ENCODE data around the gene BAIAP2. TPM values are rescaled to one million over a fixed set of nuclear protein-coding genes. Genes with fewer than 3 reads are reported as not detected.

Gene BAIAP2
- total RNA-seq, 4 donors from 2014 or later: 7.3 to 36.1 (median 15.4) TPM

DNA sequence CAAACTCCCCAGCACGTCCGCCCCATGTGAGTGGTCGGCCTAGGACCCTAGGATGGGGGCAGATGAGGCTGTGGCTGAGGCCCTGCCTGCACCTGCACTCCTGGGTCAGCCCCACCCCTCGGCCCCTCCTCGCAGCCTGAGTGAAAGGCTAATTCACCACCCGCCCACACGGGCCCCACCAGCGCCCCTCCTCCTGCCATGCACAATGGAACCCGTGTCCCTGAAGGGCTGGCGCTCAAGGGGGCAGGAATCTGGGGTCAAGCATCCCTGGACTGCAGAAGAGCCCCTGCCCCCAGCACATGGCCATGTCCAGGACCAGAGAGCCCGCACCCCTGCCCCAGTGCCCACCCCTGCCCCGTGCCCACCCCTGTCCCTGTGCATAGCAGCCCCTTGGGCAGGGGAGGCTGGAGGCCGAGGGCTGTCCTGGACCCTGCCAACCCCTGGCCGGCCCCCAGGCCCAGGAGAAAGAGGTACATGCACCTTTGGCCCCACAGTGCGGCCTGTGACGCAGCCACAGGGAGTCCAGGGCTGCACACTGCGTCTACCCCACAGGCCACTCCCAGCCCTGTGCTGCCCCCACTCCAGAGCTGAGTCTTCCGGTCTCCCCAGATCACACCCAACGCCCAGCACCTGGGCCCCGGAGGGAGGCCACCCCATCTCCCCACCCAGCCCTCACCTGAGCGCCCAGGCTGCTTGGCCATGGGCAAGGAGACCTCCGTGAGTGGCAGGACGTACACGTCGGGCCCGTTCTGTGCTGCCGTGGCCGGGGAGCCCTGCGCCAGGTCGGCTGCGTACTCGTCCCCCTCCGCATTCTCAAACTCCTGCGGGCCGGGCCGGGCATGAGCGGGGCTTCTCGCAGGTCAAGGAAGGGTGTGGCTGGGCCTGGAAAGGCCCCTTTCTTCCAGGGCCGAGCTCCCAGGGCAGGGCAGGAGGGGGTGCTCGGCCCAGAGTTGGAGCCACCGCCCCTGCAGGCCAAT lies 95.7 kb downstream of the BAIAP2 start:
- H3K27ac ChIP-seq: no peak overlapping the region
- H3K4me1 ChIP-seq: no peaks in the 10 kb centered on the region
- ATAC-seq: no peak
- in situ Hi-C loops (cut with MboI; ENCODE audit: low sequenced_read_pairs in 4 of 4): loop anchor here in 1 of 4 donors (25.0 kb wide), 1 partner anchor 107 kb away; the partner anchor contains the start of genes NDUFAF8 and TEPSIN
- intact Hi-C loops (cut with DNase I; ENCODE audit: low total_unique reads): no loop called here
- no peak overlapping the region for H3K4me3 ChIP-seq
- no peaks in the 10 kb centered on the region for H3K36me3 ChIP-seq
- H3K27me3 ChIP-seq: peaks cover 0 to 5% (median 0%) of the 10 kb centered on the region in 3 donors
- no peak for DNase-seq
- H3K9me3 ChIP-seq: no peaks in the 10 kb centered on the region
- TF ChIP-seq POLR2A (IDR thresholded peaks at IDR 0.05): no peak
- TF ChIP-seq, protein P1, sequence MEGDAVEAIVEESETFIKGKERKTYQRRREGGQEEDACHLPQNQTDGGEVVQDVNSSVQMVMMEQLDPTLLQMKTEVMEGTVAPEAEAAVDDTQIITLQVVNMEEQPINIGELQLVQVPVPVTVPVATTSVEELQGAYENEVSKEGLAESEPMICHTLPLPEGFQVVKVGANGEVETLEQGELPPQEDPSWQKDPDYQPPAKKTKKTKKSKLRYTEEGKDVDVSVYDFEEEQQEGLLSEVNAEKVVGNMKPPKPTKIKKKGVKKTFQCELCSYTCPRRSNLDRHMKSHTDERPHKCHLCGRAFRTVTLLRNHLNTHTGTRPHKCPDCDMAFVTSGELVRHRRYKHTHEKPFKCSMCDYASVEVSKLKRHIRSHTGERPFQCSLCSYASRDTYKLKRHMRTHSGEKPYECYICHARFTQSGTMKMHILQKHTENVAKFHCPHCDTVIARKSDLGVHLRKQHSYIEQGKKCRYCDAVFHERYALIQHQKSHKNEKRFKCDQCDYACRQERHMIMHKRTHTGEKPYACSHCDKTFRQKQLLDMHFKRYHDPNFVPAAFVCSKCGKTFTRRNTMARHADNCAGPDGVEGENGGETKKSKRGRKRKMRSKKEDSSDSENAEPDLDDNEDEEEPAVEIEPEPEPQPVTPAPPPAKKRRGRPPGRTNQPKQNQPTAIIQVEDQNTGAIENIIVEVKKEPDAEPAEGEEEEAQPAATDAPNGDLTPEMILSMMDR (IDR thresholded peaks at IDR 0.05 in 4 of 5, conservative IDR thresholded peaks at IDR 0.05 in 1 of 5): no peak

GRCh38 chr17:81131486-81132196 lies 96.7 kb downstream of the BAIAP2 start:
- no peak overlapping the region for H3K4me3 ChIP-seq
- DNase-seq (no peak), ATAC-seq (no peak)
- TF ChIP-seq, protein P1 (IDR thresholded peaks at IDR 0.05 in 4 of 5, conservative IDR thresholded peaks at IDR 0.05 in 1 of 5): no peak
- no peak for TF ChIP-seq POLR2A (IDR thresholded peaks at IDR 0.05)
- no peaks in the 10 kb centered on the region for H3K4me1 ChIP-seq
- intact Hi-C loops (cut with DNase I; ENCODE audit: low total_unique reads) (no loop called here), in situ Hi-C loops (cut with MboI; ENCODE audit: low sequenced_read_pairs in 4 of 4) (loop anchor here in 1 of 4 donors (25.0 kb wide), 1 partner anchor 106 kb away; the partner anchor contains the start of genes NDUFAF8 and TEPSIN)
- no peak overlapping the region for H3K27ac ChIP-seq
- no peaks in the 10 kb centered on the region for H3K9me3 ChIP-seq
- H3K27me3 ChIP-seq: no peaks in the 10 kb centered on the region
- no peaks in the 10 kb centered on the region for H3K36me3 ChIP-seq

- DNase-seq (no peak), ATAC-seq (no peak)
- H3K4me1 ChIP-seq: no peaks in the 10 kb centered on the region
- H3K36me3 ChIP-seq: no peaks in the 10 kb centered on the region
- in situ Hi-C loops (cut with MboI; ENCODE audit: low sequenced_read_pairs in 4 of 4) (loop anchor here in 1 of 4 donors (25.0 kb wide), 1 partner anchor 105 kb away; the partner anchor contains the start of genes NDUFAF8 and TEPSIN), intact Hi-C loops (cut with DNase I; ENCODE audit: low total_unique reads) (no loop called here)
- H3K27me3 ChIP-seq: no peaks in the 10 kb centered on the region
- H3K27ac ChIP-seq: no peak overlapping the region
- H3K9me3 ChIP-seq: no peaks in the 10 kb centered on the region
- H3K4me3 ChIP-seq: no peak overlapping the region
- TF ChIP-seq, protein P1 (IDR thresholded peaks at IDR 0.05 in 4 of 5, conservative IDR thresholded peaks at IDR 0.05 in 1 of 5): no peak
- no peak for TF ChIP-seq POLR2A (IDR thresholded peaks at IDR 0.05)
Measured at GRCh38 chr17:81132197-81132540, 97.2 kb downstream of the BAIAP2 start.

- no peak overlapping the region for H3K27ac ChIP-seq
- intact Hi-C loops (cut with DNase I; ENCODE audit: low total_unique reads) (no loop called here), in situ Hi-C loops (cut with MboI; ENCODE audit: low sequenced_read_pairs in 4 of 4) (loop anchor here in 1 of 4 donors (25.0 kb wide), 1 partner anchor 104 kb away; the partner anchor contains the start of genes NDUFAF8 and TEPSIN)
- no peaks in the 10 kb centered on the region for H3K9me3 ChIP-seq
- H3K36me3 ChIP-seq: no peaks in the 10 kb centered on the region
- no peak overlapping the region for H3K4me3 ChIP-seq
- H3K27me3 ChIP-seq: no peaks in the 10 kb centered on the region
- TF ChIP-seq, protein P1 (IDR thresholded peaks at IDR 0.05 in 4 of 5, conservative IDR thresholded peaks at IDR 0.05 in 1 of 5): no peak
- no peak for TF ChIP-seq POLR2A (IDR thresholded peaks at IDR 0.05)
- H3K4me1 ChIP-seq: no peaks in the 10 kb centered on the region
- ATAC-seq (no peak), DNase-seq (no peak)
Measured at GRCh38 chr17:81132770-81133723, 98.1 kb downstream of the BAIAP2 start.

All from gastrocnemius medialis (tissue), 4 donors.